Measurements from ENCODE around the gene SCGB3A1. TPM values are rescaled to one million over a fixed set of nuclear protein-coding genes. Genes with fewer than 3 reads are reported as not detected.
A peak's percentile ranks its signal among the peaks of the same experiment; 100 is the strongest.

Gene SCGB3A1
- total RNA-seq, 3 donors from 2014 or later, result not detected

GRCh38 chr5:180618829-180619562 lies 27.7 kb upstream of the SCGB3A1 start:
- H3K36me3 ChIP-seq (ENCODE audit: low read depth), result no peaks in the 10 kb centered on the region
- TF ChIP-seq CTCF (IDR thresholded peaks at IDR 0.05), result no peak
- H3K4me1 ChIP-seq (ENCODE audit: low read depth), result no peaks in the 10 kb centered on the region
- intact Hi-C loops (cut with DNase I, micrococcal nuclease), result no loop called here
- ATAC-seq (peak; percentile 29), DNase-seq (no peak)
- H3K4me3 ChIP-seq, result no peak overlapping the region
- no peaks in the 10 kb centered on the region for H3K9me3 ChIP-seq

- Histone ChIP-seq H3K4me1 (ENCODE audit: low read depth) (no peaks in the 10 kb centered on the region), H3K36me3 (ENCODE audit: low read depth) (no peaks in the 10 kb centered on the region), H3K9me3 (no peaks in the 10 kb centered on the region), H3K4me3 (no peak overlapping the region)
- TF ChIP-seq CTCF (IDR thresholded peaks at IDR 0.05), result no peak
- DNase-seq (no peak), ATAC-seq (no peak)
- intact Hi-C loops (cut with DNase I, micrococcal nuclease), result no loop called here
These were observed 27.2 kb upstream of the SCGB3A1 start for GRCh38 chr5:180618487-180618828.

- TF ChIP-seq CTCF (IDR thresholded peaks at IDR 0.05), result no peak
- intact Hi-C loops (cut with DNase I, micrococcal nuclease), result no loop called here
- DNase-seq (no peak), ATAC-seq (no peak)
- Histone ChIP-seq H3K9me3 (no peaks in the 10 kb centered on the region), H3K4me1 (ENCODE audit: low read depth) (no peaks in the 10 kb centered on the region), H3K36me3 (ENCODE audit: low read depth) (no peaks in the 10 kb centered on the region), H3K4me3 (no peak overlapping the region)
These were observed 22.5 kb upstream of the SCGB3A1 start for GRCh38 chr5:180613814-180614188.

GRCh38 chr5:180613188-180613813 lies 22.0 kb upstream of the SCGB3A1 start:
- Histone ChIP-seq H3K4me1 (ENCODE audit: low read depth) (no peaks in the 10 kb centered on the region), H3K9me3 (no peaks in the 10 kb centered on the region), H3K4me3 (no peak overlapping the region), H3K36me3 (ENCODE audit: low read depth) (no peaks in the 10 kb centered on the region)
- DNase-seq (no peak), ATAC-seq (no peak)
- TF ChIP-seq CTCF (IDR thresholded peaks at IDR 0.05), result no peak
- intact Hi-C loops (cut with DNase I, micrococcal nuclease), result no loop called here

GRCh38 chr5:180612683-180613082 lies 21.4 kb upstream of the SCGB3A1 start:
- H3K36me3 ChIP-seq (ENCODE audit: low read depth), result no peaks in the 10 kb centered on the region
- no peaks in the 10 kb centered on the region for H3K4me1 ChIP-seq (ENCODE audit: low read depth)
- no peak for DNase-seq
- H3K9me3 ChIP-seq, result no peaks in the 10 kb centered on the region
- intact Hi-C loops (cut with DNase I, micrococcal nuclease), result no loop called here
- TF ChIP-seq CTCF (IDR thresholded peaks at IDR 0.05), result no peak
- H3K4me3 ChIP-seq, result no peak overlapping the region
- ATAC-seq, result no peak
